D721Med (cell line): ENCODE measurements around the gene DDC.

Experiments
- DNase-seq: peaks from one replicate; pipeline ENCODE4 v3.0.0; 2011; ENCODE audit warnings: low spot score; ENCODE audit not compliant: insufficient read length
- FAIRE-seq: peaks from 2 replicates; lab custom pipeline; 2011; peaks lifted over from hg19 to GRCh38; lab: Jason Lieb, UNC
- CTCF ChIP-seq: IDR thresholded peaks from 2 replicates; pipeline ENCODE4 v1.5.1; 2012; ENCODE audit warnings: mild to moderate bottlenecking, control low read depth; ENCODE audit not compliant: insufficient read depth; ENCODE audit errors: missing control alignments

DDC gene

GRCh38 chr7:50479743-50480517 is 85.3 kb downstream of the DDC start:
- FAIRE-seq = no peak
- no peak for TF ChIP-seq CTCF

GRCh38 chr7:50477640-50478039 is 87.6 kb downstream of the DDC start:
- no peak for TF ChIP-seq CTCF
- no peak for DNase-seq
- no peak for FAIRE-seq

More at GRCh38 chr7:50479743-50480517, 85.3 kb downstream of the DDC start:
- no peak for DNase-seq

- TF ChIP-seq CTCF = no peak
- FAIRE-seq = no peak
- DNase-seq = no peak
These were observed 88.1 kb downstream of the DDC start for GRCh38 chr7:50476953-50477625.

GRCh38 chr7:50475340-50475739 is 89.9 kb downstream of the DDC start:
- DNase-seq = no peak
- no peak for FAIRE-seq

GRCh38 chr7:50474382-50475160 is 90.6 kb downstream of the DDC start:
- FAIRE-seq (no peak), DNase-seq (no peak)
- TF ChIP-seq CTCF = no peak

More at GRCh38 chr7:50475340-50475739, 89.9 kb downstream of the DDC start:
- no peak for TF ChIP-seq CTCF

GRCh38 chr7:50473531-50473930 is 91.7 kb downstream of the DDC start:
- TF ChIP-seq CTCF = no peak
- FAIRE-seq = no peak
- DNase-seq = no peak
